MCF 10A (cell line): Measurements from ENCODE around the gene ANKRD18B. TPM values are rescaled to one million over a fixed set of nuclear protein-coding genes. Genes with fewer than 3 reads are reported as not detected.
"Not testable (repeated sequence)": the region's sequence is repeated elsewhere in the genome, so short reads cannot be mapped to it uniquely, and the experiment has no call there.

Experiments used
- BruUV-seq: library from RNA; stranded (reverse); fragments of 400-500 nt; replicated peaks from 2 replicates; lab custom pipeline; 2021; lab: Mats Ljungman, UMichigan
- CTCF ChIA-PET: fragments of 300-600 bp; sonication (Branson Sonifier 250); formaldehyde crosslinking; extraction: SDS; loops from one replicate; lab custom pipeline; 2021; ENCODE audit warnings: antibody characterized with exemption, inconsistent platforms; lab: Yijun Ruan, JAX
- POLR2A ChIA-PET: fragments of 300-600, 350-650 bp; sonication (Branson Sonifier 250); formaldehyde crosslinking; extraction: SDS; loops from one replicate; lab custom pipeline; 2020; ENCODE audit warnings: antibody characterized with exemption, inconsistent platforms; lab: Yijun Ruan, JAX
- DNase-seq: peaks from one replicate; pipeline ENCODE4 v3.0.0-alpha.2; 2018; ENCODE audit not compliant: unreplicated experiment
- H3K27ac Mint-ChIP-seq: one replicate; pipeline ENCODE4 v1.8.0; 2022; ENCODE audit warnings: mild to moderate bottlenecking, low read depth, mixed read lengths; ENCODE audit not compliant: unreplicated experiment
- H3K27me3 Mint-ChIP-seq: one replicate; pipeline ENCODE4 v1.8.0; 2022; ENCODE audit warnings: mixed read lengths; ENCODE audit not compliant: insufficient read depth, unreplicated experiment
- H3K36me3 Mint-ChIP-seq: one replicate; pipeline ENCODE4 v1.8.0; 2022; ENCODE audit warnings: mild to moderate bottlenecking, moderate library complexity, mixed read lengths; ENCODE audit not compliant: insufficient read depth, unreplicated experiment
- H3K4me1 Mint-ChIP-seq: one replicate; pipeline ENCODE4 v1.8.0; 2022; ENCODE audit warnings: mixed read lengths; ENCODE audit not compliant: insufficient read depth, unreplicated experiment
- H3K4me3 Mint-ChIP-seq: one replicate; pipeline ENCODE4 v1.8.0; 2022; ENCODE audit warnings: mild to moderate bottlenecking, moderate library complexity, mixed read lengths; ENCODE audit not compliant: unreplicated experiment
- H3K9me3 Mint-ChIP-seq: one replicate; pipeline ENCODE4 v1.8.0; 2022; ENCODE audit warnings: mixed read lengths; ENCODE audit not compliant: unreplicated experiment
- intact Hi-C: fragments of 100-400 bp; cut with micrococcal nuclease; formaldehyde crosslinking; loops from 2 replicates; pipeline ENCODE4 v1.14.1; 2022
- total RNA-seq: library from RNA; stranded (reverse); gene quantifications from 2 replicates; pipeline ENCODE4 v1.2.3, GENCODE V29; 2022
- TF ChIP-seq, protein P1 (sequence below): fragments of 200-600 bp; IDR thresholded peaks from one replicate; pipeline ENCODE4 v1.8.0; 2022; ENCODE audit warnings: antibody characterized with exemption, mild to moderate bottlenecking; ENCODE audit not compliant: unreplicated experiment

Gene ANKRD18B
- total RNA-seq, 1 experiment from 2014 or later = 13.0 TPM

DNA sequence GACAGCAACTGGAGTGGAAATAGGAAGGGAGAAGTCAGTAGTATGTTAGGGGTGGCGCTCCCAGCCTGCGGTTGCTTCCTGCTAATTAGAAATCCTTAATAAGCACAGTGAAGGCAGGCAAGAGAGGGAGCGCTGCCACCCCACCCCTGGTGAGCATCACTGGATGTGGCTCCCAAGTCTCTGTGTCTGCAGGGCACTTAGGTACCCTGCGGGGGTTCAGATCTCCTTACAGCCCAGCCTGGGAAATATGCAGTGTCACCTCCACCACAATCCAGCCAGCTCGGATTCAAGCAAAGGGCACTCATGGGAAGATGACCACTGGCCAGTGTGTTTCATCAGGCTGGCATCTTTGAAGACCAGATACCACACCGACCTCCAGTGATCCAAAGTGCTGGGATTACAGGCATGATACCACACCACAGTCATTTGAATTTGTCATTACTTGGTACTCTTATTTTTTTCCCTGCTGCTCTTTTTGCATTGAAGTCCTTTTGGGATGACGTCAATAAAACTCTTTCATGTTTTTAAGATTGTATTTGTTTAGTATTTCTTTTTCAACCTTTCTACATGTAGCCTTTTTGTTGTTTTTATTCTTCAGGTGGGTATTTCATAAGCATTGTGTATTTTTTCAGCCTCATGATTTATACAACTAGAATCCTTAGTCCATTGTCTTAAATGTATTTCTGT is 90.1 kb downstream of the ANKRD18B start:
- BruUV-seq = no TSS peak
- POLR2A ChIA-PET = no interaction called here
- H3K4me1 Mint-ChIP-seq = peaks cover 8% of the 10 kb centered on the region
- H3K27me3 Mint-ChIP-seq = no peaks in the 10 kb centered on the region
- H3K9me3 Mint-ChIP-seq = no peaks in the 10 kb centered on the region
- TF ChIP-seq, protein P1, sequence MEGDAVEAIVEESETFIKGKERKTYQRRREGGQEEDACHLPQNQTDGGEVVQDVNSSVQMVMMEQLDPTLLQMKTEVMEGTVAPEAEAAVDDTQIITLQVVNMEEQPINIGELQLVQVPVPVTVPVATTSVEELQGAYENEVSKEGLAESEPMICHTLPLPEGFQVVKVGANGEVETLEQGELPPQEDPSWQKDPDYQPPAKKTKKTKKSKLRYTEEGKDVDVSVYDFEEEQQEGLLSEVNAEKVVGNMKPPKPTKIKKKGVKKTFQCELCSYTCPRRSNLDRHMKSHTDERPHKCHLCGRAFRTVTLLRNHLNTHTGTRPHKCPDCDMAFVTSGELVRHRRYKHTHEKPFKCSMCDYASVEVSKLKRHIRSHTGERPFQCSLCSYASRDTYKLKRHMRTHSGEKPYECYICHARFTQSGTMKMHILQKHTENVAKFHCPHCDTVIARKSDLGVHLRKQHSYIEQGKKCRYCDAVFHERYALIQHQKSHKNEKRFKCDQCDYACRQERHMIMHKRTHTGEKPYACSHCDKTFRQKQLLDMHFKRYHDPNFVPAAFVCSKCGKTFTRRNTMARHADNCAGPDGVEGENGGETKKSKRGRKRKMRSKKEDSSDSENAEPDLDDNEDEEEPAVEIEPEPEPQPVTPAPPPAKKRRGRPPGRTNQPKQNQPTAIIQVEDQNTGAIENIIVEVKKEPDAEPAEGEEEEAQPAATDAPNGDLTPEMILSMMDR = no peak
- CTCF ChIA-PET = no interaction called here
- H3K36me3 Mint-ChIP-seq = peaks cover 4% of the 10 kb centered on the region
- H3K4me3 Mint-ChIP-seq = no peak overlapping the region
- no peak for DNase-seq
- intact Hi-C loops = no loop called here
- no peak overlapping the region for H3K27ac Mint-ChIP-seq

DNA sequence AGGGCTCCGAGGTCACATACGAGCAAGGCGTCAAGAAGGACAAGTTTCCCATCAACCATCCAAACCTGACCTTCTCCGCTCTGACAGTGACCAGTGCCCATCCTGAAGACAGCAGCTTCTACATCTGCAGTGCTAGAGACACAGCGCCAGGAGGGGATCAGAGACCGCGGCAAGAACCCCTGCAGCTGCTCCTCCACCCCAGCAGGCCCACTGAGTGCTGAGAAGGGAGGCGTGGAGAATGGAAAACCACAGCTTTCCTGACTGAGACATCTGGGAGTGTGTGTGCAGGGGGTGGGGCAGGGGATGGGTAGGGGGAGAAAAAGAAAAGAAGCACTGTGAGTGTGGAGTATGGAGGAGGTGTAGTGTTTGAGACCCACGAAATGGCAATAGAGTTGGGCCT is 94.3 kb downstream of the ANKRD18B start:
- CTCF ChIA-PET = interaction anchor here (0.6 to 1.4 kb wide), 6 partner anchors 16 to 637 kb away, joined by 3 to 10 read pairs (median 4); no protein-coding TSS in a partner anchor
- H3K27me3 Mint-ChIP-seq, DNase-seq, H3K9me3 Mint-ChIP-seq, POLR2A ChIA-PET, H3K4me3 Mint-ChIP-seq, H3K27ac Mint-ChIP-seq, H3K36me3 Mint-ChIP-seq, BruUV-seq: not testable (repeated sequence)
- H3K4me1 Mint-ChIP-seq = peaks cover 29% of the 10 kb centered on the region
- intact Hi-C loops = loop anchor here (5.0 kb wide), 1 partner anchor 216 kb away; the partner anchor contains the start of gene AQP7

DNA sequence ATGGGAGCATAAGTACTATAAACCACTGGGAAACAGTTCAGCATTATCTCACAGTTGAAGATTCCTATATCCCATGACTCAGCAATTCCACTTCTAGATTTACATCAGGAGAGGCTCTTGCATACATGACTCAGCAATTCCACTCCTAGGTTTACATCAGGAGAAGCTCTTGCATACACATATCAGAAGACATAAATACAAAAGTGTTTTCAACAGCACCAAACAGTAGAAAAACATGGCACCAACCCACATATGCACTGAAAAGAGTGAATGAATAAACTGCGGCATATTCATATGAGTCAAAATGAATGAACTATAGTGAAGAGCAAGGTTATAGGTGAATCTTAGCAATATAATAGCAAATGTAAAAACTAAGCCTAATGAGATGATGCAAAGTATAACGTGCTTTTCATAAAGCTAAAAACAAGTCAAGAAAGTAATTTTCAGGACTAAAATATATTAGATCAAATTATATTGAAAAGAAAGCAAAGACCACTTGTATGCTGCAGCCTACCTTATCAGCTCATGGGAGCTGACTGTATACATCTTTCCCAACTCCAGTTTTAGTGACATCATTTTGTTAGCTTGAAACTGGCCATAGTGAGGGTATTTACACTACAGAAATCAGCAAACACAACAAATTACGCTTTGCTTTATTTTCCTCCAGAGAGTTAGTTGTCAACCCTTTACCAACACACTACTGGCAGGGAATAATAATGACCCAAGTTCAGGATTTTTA is 95.8 kb downstream of the ANKRD18B start:
- no peak overlapping the region for H3K4me3 Mint-ChIP-seq
- H3K27ac Mint-ChIP-seq = peak overlapping the region; percentile 18

DNA sequence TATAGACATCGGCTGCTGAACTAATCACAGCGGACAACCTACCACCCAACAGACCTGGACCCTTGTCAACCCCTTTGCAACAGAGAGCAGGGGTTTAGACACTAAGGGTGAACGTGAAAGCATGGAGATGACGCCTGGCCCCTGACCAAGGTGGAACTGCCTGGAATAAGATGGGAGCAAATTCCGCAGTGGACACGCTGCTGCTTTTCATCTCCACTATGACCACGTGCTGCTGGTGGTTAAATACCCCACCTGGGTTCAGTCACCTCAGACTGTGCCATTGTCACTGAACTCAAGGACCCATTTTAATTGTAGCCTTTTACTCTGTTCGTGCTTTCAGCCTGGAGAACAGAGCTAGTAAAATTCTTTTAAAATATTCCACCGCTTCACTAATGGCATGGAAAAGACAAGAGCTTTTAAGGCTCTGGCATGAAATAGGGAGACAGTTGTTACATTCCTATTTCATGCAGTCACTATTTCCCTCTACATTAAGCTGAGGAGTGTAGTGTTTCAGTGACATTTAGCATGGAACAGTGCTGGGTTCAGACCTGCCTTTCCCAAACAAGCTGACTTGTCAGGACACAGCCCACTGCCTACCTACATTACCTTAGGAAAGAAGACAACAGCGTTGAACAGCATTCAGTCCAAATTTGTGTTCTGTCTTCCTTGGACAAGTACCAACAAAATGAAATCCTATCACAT is 96.8 kb downstream of the ANKRD18B start:
- Mint-ChIP-seq H3K36me3 (peaks cover 5% of the 10 kb centered on the region), H3K4me3 (peak overlapping the region; percentile 54)
- BruUV-seq = no TSS peak

More for the DNA sequence above, 95.8 kb downstream of the ANKRD18B start:
- H3K36me3 Mint-ChIP-seq = peaks cover 5% of the 10 kb centered on the region
- ChIA-PET POLR2A (interaction anchor here (0.7 to 3.4 kb wide), 7 partner anchors 10 to 595 kb away, joined by 3 to 13 read pairs (median 3); partner anchors contain the start of genes ANKRD18B, DNAJA1, NFX1 and NOL6), CTCF (interaction anchor here (0.7 to 1.2 kb wide), 4 partner anchors 10 to 102 kb away, joined by 3 to 7 read pairs (median 4); no protein-coding TSS in a partner anchor)
- intact Hi-C loops = loop anchor here (5.0 kb wide), 2 partner anchors 218 to 232 kb away; partner anchors contain the start of gene AQP7
- H3K27me3 Mint-ChIP-seq = no peaks in the 10 kb centered on the region
- H3K4me1 Mint-ChIP-seq = peaks cover 36% of the 10 kb centered on the region
- no TSS peak for BruUV-seq
- no peaks in the 10 kb centered on the region for H3K9me3 Mint-ChIP-seq
- DNase-seq = peak; percentile 74
- TF ChIP-seq, protein P1 = no peak

More for the DNA sequence above, 96.8 kb downstream of the ANKRD18B start:
- TF ChIP-seq, protein P1 = no peak
- peaks cover 36% of the 10 kb centered on the region for H3K4me1 Mint-ChIP-seq
- H3K9me3 Mint-ChIP-seq = no peaks in the 10 kb centered on the region
- peak; percentile 87 for DNase-seq
- intact Hi-C loops = loop anchor here (5.0 kb wide), 1 partner anchor 231 kb away; no protein-coding TSS in a partner anchor
- H3K27me3 Mint-ChIP-seq = no peaks in the 10 kb centered on the region
- peak overlapping the region; percentile 18 for H3K27ac Mint-ChIP-seq
- CTCF ChIA-PET = interaction anchor here (0.6 to 7.6 kb wide), 4 partner anchors 94 to 397 kb away, joined by 3 to 227 read pairs (median 4); no protein-coding TSS in a partner anchor
- POLR2A ChIA-PET = interaction anchor here (0.5 to 3.4 kb wide), 13 partner anchors 16 to 543 kb away, joined by 3 to 13 read pairs (median 4); partner anchors contain the start of genes ANKRD18B and NOL6
